Heart left ventricle (tissue), 16 donors: ENCODE results near the gene STK32C. TPM values are rescaled to one million over a fixed set of nuclear protein-coding genes. Genes with fewer than 3 reads are reported as not detected.

Source experiments
- ATAC-seq, 4 donors: fragments of 200-7000 bp; cut with Tn5 transposase; one replicate each; pipeline ENCODE4 v1.9.1; 2020 to 2022; ENCODE audit warnings: moderate library complexity in 4 of 4, mild to moderate bottlenecking in 3 of 4, moderate number of reproducible peaks in 1 of 4
- DNase-seq, 5 donors: peaks; one replicate each; pipeline ENCODE4 v3.0.0-alpha.2; 2020
- H3K27ac ChIP-seq, 12 donors: fragments of 200-600 bp; sonication (generic) in 4 of 12; one replicate each; pipeline versions ENCODE4 v1.5.0 to v1.8.0; 2016 to 2022; ENCODE audit warnings: mild to moderate bottlenecking in 2 of 12
- H3K27me3 ChIP-seq, 9 donors: fragments of 200-600 bp; sonication (generic) in 2 of 9; one replicate each; pipeline versions ENCODE4 v1.5.1 to v1.8.0; 2016 to 2022; ENCODE audit warnings: mild to moderate bottlenecking in 3 of 9
- H3K36me3 ChIP-seq, 9 donors: fragments of 200-600 bp; sonication (generic) in 2 of 9; one replicate each; pipeline versions ENCODE4 v1.5.0 to v1.8.0; 2018 to 2022; ENCODE audit warnings: mild to moderate bottlenecking in 2 of 9
- H3K4me1 ChIP-seq, 12 donors: fragments of 200-600 bp; sonication (generic) in 4 of 12; one replicate each; pipeline versions ENCODE4 v1.5.0 to v1.8.0; 2016 to 2022; ENCODE audit warnings: mild to moderate bottlenecking in 3 of 12
- H3K4me3 ChIP-seq, 12 donors: fragments of 200-600 bp; sonication (generic) in 4 of 12; one replicate each; pipeline versions ENCODE4 v1.5.0 to v1.8.0; 2017 to 2022; ENCODE audit warnings: mild to moderate bottlenecking in 9 of 12, moderate library complexity in 4 of 12
- H3K9me3 ChIP-seq, 12 donors: fragments of 200-600 bp; sonication (generic) in 4 of 12; one replicate each; pipeline versions ENCODE4 v1.5.0 to v1.8.0; 2016 to 2022; ENCODE audit warnings: mild to moderate bottlenecking in 1 of 12
- POLR2A ChIP-seq, 2 donors: fragments of 450-650 bp; IDR thresholded peaks; one replicate each; pipeline ENCODE4 v1.6.1; 2017; ENCODE audit warnings: antibody characterized with exemption in 2 of 2, mild to moderate bottlenecking in 2 of 2, moderate library complexity in 2 of 2
- WGBS, 4 donors: extraction: QIAGEN DNeasy Blood & Tissue Kit in 2 of 4; methylation state at CpG; one replicate each; pipeline versions ENCODE4 v1.1.5 to v1.1.7; 2013 to 2018; 5-methylcytosine and 5-hydroxymethylcytosine counted together
- intact Hi-C, 10 donors: fragments of 100-400 bp; cut with DNase I; formaldehyde crosslinking; loops; one replicate each; pipeline versions ENCODE4 v1.11.1 to v1.14.2; 2022
- polyA plus RNA-seq, 2 donors: library from polyadenylated mRNA; stranded (reverse); fragments of 200-250 nt; gene quantifications; one replicate each; pipeline ENCODE4 v1.2.3, GENCODE V29; 2013
- total RNA-seq, 9 donors: library from RNA; depleted of rRNA in 2 of 9; stranded (reverse); fragments of >200 nt in 2 of 9; fragmentation: NEBNext Ultra II Directional in 3 of 9; extraction: Animal tissue kit (Norgen Biotek cat#: 25700) in 3 of 9; gene quantifications; one replicate each; pipeline versions ENCODE4 v1.1.0 to v1.2.4, GENCODE V29; 2016 to 2023
- TF ChIP-seq, protein P1 (sequence below), 12 donors: fragments of 200-600 bp; sonication (generic) in 4 of 12; IDR thresholded peaks; one replicate each; pipeline versions ENCODE4 v1.5.0 to v1.8.0; 2018 to 2022; ENCODE audit warnings: antibody characterized with exemption in 12 of 12, mild to moderate bottlenecking in 5 of 12
- donor health status: ischemic (EF 13 %, LVEDD 7.1; RV severe dilation, severe dysfunction).
- donor health status: healthy with polysubstance abuse.
- donor health status: DM: no; HTN: yes; CAD: no.
- donor health status: DM: no; HTN: no; CAD: no.
- donor health status: ischemic (EF 25% LVEDD 6.9; RV normal size, moderate dysfunction).
- donor health status: ischemic (EF 25% LVEDD 5.7; RV mildly dilated, moderate dysfunction).
- donor health status: healthy.
- donor health status: DM: yes; HTN: yes; CAD: no.
- donor health status: ischemic (EF 35%, LVEDD 5.7; RV mildly dilated, moderate dysfunction).
- donor health status: nonischemic (EF 11% LVEDD 7.7; RV severe dilation, severe dysfunction).
- donor health status: DM: yes; HTN: yes; CAD: no.
- donor health status: PGD.
- donor health status: ischemic (EF 29% LVEDD 5.4; RV normal size, mild dysfunction).
- donor health status: nonischemic (EF 23%, LVEDD 6.1; RV moderate dilation, normal function).

The STK32C gene
- total and polyA plus RNA-seq, 11 donors, result 3.8 to 9.8 (median 6.2) TPM

DNA sequence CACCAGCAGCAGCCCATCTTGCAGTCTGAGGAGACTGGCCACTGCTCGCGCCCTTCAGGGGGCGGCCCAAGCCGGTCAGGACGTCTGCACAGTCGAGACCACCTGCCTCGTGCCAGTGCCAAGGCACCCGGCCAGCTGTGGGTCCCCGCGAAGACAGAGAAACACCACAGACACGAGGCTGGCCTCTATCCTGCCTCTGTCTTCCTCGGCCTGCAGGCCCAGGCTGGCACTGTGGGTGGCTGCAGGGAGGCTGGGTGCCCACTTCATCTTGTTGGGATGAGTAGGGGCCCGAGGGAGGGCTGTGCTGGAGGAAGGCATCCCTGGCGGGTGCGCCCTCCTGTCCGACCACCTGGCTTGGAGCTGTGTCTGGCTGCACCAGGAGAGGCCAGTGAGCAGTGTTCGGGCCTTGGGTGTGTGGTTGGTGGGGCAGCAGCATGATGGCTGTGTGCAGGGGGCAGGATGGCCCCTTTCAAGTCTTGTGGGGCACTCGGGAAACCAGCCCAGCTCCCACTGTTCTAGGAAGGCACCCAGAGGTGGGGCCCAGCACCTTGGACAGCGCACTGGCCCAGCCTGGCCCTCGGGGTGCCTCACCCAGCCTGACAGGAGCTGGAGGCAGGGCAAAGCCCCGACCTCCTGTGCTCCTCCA lies 113.7 kb downstream of the STK32C start:
- 72 to 78% (median 75%) methylated on average over 7 to 21 of the region's 21 CpGs for WGBS, 4 donors
- H3K4me1 ChIP-seq, result peaks cover 0 to 25% (median 16%) of the 10 kb centered on the region in 12 donors
- ATAC-seq (peak; percentile 41 to 69 (median 54)), DNase-seq (peak in 4 of 5 donors; percentile 22 to 66 (median 57))
- intact Hi-C loops, result no loop called here
- no peaks in the 10 kb centered on the region for H3K36me3 ChIP-seq
- H3K4me3 ChIP-seq, result no peak overlapping the region
- H3K27ac ChIP-seq, result peak overlapping the region in 4 of 12 donors; percentile 60 to 82 (median 74)
- no peaks in the 10 kb centered on the region for H3K9me3 ChIP-seq
- peaks cover 0 to 10% (median 0%) of the 10 kb centered on the region in 9 donors for H3K27me3 ChIP-seq
- TF ChIP-seq, protein P1, sequence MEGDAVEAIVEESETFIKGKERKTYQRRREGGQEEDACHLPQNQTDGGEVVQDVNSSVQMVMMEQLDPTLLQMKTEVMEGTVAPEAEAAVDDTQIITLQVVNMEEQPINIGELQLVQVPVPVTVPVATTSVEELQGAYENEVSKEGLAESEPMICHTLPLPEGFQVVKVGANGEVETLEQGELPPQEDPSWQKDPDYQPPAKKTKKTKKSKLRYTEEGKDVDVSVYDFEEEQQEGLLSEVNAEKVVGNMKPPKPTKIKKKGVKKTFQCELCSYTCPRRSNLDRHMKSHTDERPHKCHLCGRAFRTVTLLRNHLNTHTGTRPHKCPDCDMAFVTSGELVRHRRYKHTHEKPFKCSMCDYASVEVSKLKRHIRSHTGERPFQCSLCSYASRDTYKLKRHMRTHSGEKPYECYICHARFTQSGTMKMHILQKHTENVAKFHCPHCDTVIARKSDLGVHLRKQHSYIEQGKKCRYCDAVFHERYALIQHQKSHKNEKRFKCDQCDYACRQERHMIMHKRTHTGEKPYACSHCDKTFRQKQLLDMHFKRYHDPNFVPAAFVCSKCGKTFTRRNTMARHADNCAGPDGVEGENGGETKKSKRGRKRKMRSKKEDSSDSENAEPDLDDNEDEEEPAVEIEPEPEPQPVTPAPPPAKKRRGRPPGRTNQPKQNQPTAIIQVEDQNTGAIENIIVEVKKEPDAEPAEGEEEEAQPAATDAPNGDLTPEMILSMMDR (IDR thresholded peaks at IDR 0.05), result no peak
- no peak for TF ChIP-seq POLR2A (IDR thresholded peaks at IDR 0.05)

DNA sequence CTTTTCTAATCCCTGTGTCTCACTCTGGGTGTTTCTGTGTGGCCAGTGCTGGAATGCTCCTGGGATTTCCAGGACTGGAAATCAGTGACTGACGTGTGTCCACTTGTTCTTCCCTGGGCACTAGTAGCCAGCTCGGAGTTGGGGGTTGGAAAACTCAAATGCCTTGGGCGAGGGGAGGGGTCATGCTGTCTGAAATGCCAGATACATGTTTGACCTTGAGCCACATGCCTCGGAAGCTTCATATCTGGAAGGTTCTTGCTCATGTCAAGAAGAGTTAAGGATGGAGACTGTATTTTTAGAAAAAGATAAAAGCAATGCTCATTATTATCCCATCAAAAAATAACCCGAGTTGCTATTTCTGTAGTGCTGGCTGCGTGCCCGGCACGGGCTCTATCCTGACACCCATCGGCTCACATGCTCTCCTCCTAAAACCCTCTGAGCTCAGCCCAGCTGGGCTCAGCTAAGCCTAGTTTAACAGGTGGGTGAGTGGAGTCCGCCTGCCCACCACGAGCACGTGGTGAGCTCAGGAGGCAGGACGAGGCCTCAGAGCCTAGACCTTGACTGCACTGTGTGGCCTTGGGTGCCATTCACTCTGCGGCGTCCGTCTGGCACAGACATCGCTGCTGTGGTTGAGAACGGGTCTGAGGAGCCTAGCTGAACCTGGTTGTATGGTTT lies 114.6 kb downstream of the STK32C start:
- DNase-seq (peak; percentile 70 to 88 (median 76)), ATAC-seq (peak; percentile 62 to 83 (median 73))
- no peaks in the 10 kb centered on the region for H3K9me3 ChIP-seq
- peaks cover 0 to 15% (median 3%) of the 10 kb centered on the region in 9 donors for H3K27me3 ChIP-seq
- intact Hi-C loops, result no loop called here
- WGBS, 4 donors, result 31 to 49% (median 40%) methylated on average over 16 to 18 of the region's 18 CpGs
- peak overlapping the region in 9 of 12 donors; percentile 51 to 89 (median 76) for H3K27ac ChIP-seq
- H3K36me3 ChIP-seq, result no peaks in the 10 kb centered on the region
- TF ChIP-seq POLR2A (IDR thresholded peaks at IDR 0.05), result no peak
- TF ChIP-seq, protein P1 (IDR thresholded peaks at IDR 0.05), result no peak
- H3K4me1 ChIP-seq, result peaks cover 0 to 30% (median 18%) of the 10 kb centered on the region in 12 donors
- no peak overlapping the region for H3K4me3 ChIP-seq

DNA sequence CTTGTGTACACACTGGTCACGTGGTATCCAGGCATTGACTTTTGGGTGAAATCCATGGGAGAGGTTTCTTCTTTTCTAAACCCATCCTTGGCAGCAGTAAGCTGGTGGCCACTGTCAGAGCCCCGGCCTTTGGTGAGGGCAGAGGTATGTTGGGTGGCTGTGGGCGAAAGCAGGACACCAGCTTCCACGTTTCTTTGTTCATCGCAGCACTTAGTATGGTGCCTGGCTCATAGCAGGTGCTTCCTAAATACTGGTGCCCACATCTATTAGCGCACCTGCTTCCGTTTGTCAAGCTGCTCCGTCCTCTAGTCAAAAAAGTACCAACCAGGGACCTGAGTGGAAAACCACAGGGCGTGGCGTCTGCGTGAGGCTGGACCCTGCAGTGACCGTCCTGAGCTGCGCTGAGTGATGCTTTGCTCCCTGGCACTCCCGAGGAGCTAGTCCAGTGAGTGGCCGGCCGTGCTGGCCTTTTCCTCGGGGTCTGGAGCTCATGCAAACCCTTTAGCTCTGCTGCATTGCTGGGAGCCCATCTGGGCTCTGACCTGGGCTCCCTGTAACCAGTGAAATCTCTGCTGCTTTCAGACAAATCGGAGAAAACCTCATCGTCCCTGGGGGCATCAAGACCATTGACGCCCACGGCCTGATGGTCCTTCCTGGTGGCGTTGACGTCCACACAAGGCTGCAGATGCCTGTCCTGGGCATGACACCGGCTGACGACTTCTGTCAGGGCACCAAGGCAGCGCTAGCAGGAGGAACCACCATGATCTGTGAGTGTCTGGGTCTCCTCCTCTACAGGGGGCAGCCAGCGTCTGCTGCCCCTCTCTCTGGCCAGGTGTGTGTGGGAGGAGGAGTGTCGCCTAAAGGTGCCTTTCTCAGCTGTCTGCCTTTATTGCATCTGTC lies 115.4 kb downstream of the STK32C start:
- WGBS, 4 donors, result 79 to 82% (median 80%) methylated on average over 18 to 28 of the region's 28 CpGs
- Histone ChIP-seq H3K27me3 (peaks cover 0 to 23% (median 11%) of the 10 kb centered on the region in 9 donors), H3K27ac (peak overlapping the region in 9 of 12 donors; percentile 51 to 89 (median 76)), H3K36me3 (no peaks in the 10 kb centered on the region), H3K9me3 (no peaks in the 10 kb centered on the region), H3K4me1 (peaks cover 0 to 38% (median 24%) of the 10 kb centered on the region in 12 donors), H3K4me3 (no peak overlapping the region)
- intact Hi-C loops, result no loop called here
- DNase-seq (peak in 3 of 5 donors; percentile 11 to 49 (median 18)), ATAC-seq (peak in 1 of 4 donors; percentile 1)
- TF ChIP-seq, protein P1 (IDR thresholded peaks at IDR 0.05), result no peak
- no peak for TF ChIP-seq POLR2A (IDR thresholded peaks at IDR 0.05)
